Adipocyte (in vitro differentiated cells): ENCODE measurements around the gene MSMO1.

Source experiments
- DNase-seq: peaks from one replicate; pipeline ENCODE4 v3.0.0-alpha.2; 2015; ENCODE audit warnings: low read depth
- H3K27me3 ChIP-seq: replicated peaks from 2 replicates; pipeline ENCODE4 v1.7.0; 2013; ENCODE audit warnings: mild to moderate bottlenecking, low read length, moderate library complexity; ENCODE audit not compliant: control insufficient read depth, insufficient read depth
- H3K36me3 ChIP-seq: 2 replicates; pipeline ENCODE4 v1.7.0; 2013; ENCODE audit warnings: low read length, mild to moderate bottlenecking, moderate library complexity; ENCODE audit not compliant: control insufficient read depth, insufficient read depth, severe bottlenecking
- H3K4me1 ChIP-seq: 2 replicates; pipeline ENCODE4 v1.7.0; 2013; ENCODE audit warnings: mild to moderate bottlenecking, low read length, moderate library complexity; ENCODE audit not compliant: control insufficient read depth, insufficient read depth
- H3K4me3 ChIP-seq: 2 replicates; pipeline ENCODE4 v1.7.0; 2013; ENCODE audit warnings: mild to moderate bottlenecking, low read length, moderate library complexity
- H3K9ac ChIP-seq: 2 replicates; pipeline ENCODE4 v1.7.0; 2013; ENCODE audit warnings: mild to moderate bottlenecking, low read length, moderate library complexity
- H3K9me3 ChIP-seq: 2 replicates; pipeline ENCODE4 v1.7.0; 2013; ENCODE audit warnings: mild to moderate bottlenecking, low read length, moderate library complexity; ENCODE audit not compliant: control insufficient read depth

MSMO1 gene

DNA sequence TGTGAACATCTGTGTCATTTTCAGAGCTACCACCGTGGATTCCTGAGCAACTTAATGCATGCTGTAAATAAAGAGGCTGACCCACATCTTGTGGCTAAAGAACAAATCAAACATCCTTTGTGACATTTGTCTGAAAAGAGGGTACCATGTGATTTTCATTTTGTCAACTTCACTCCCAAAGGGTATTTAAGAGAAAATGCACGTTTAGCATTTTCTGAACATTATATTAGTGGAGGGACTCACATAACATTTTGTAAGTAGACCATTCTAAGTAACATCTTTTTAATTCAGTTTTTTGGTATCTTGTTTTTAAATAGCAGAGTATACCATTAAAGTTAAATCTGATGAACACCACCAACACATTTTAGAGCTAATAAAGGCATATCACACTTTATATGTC lies 34.3 kb downstream of the MSMO1 start:
- peaks cover 27% of the 10 kb centered on the region for H3K4me1 ChIP-seq
- H3K9ac ChIP-seq = no peak overlapping the region

DNA sequence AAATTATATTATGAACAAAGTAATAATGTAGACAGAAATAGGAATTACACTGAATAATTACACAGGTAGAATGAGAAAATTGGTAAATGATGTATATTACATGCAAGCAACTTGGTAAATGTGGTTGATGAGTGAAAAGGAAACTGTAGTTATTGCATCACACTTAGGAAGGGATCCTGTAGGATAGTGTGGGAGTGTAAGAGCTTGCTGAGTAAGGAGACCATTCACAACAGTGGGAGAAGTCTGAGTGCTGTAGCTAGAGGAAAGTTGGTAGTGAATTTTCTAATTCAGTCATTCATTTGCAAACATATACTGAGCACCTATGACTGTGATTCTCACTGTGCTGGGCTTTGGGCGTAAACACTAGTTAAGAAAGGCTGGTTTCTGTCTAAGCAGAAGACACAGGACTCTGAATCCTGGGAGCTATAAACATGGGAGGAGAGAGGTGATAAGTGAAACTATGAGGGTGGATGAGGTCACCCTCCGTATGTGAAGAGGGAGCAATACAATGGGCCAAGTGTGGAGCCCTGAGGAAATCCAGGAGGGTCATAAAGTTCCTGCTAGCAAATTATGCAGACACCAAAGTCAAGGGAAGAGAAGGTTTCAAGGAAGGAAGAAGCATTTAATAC lies 37.1 kb downstream of the MSMO1 start:
- Histone ChIP-seq H3K9me3 (no peaks in the 10 kb centered on the region), H3K27me3 (no peaks in the 10 kb centered on the region), H3K36me3 (no peaks in the 10 kb centered on the region), H3K4me1 (peaks cover 20% of the 10 kb centered on the region), H3K9ac (no peak overlapping the region), H3K4me3 (no peak overlapping the region)
- DNase-seq = no peak

More for the DNA sequence above, 34.3 kb downstream of the MSMO1 start:
- Histone ChIP-seq H3K27me3 (no peaks in the 10 kb centered on the region), H3K9me3 (no peaks in the 10 kb centered on the region), H3K36me3 (no peaks in the 10 kb centered on the region), H3K4me3 (no peak overlapping the region)
- no peak for DNase-seq

DNA sequence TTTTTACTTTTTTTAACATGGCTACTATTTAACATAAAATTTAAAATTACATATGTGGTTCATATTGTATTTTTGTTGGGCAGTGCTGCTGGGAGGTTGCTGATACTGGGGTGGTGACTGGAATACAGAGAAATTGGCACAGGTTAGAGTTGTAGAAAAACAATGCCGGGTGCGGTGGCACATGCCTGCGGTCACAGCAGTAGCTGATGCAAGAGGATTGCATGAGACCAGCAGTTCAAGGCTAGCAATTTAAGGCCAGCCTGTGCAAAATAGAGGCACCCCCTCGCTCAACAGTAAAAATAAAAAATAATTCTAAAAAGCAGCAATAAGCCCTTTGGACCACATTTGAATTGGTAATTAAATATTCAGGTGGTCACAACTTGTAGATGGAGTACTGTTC lies 39.6 kb downstream of the MSMO1 start:
- DNase-seq = no peak
- H3K4me3 ChIP-seq = no peak overlapping the region
- H3K27me3 ChIP-seq = no peaks in the 10 kb centered on the region
- H3K9me3 ChIP-seq = no peaks in the 10 kb centered on the region
- no peak overlapping the region for H3K9ac ChIP-seq
- peaks cover 5% of the 10 kb centered on the region for H3K4me1 ChIP-seq
- H3K36me3 ChIP-seq = no peaks in the 10 kb centered on the region

DNA sequence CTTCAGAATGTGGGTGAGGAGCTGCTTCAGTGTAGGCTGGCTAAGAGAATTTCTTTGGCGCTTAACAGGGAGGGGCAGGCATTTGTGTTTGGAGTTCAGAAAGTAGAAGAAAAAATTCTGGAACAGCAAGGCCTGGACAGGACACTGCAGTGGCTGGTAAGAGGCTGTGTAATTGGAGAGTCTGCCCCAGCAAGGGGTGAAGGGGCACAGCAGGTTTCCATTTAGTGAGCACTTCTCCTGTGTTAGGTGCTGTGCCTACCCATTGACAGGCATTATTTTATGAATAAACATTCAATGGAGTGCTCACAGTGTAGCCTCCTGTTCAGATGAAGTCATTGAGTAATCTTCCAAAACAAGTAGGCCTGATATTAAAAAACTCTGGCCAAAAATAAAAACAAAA lies 40.6 kb downstream of the MSMO1 start:
- Histone ChIP-seq H3K27me3 (no peaks in the 10 kb centered on the region), H3K36me3 (no peaks in the 10 kb centered on the region), H3K9ac (no peak overlapping the region), H3K9me3 (no peaks in the 10 kb centered on the region), H3K4me3 (no peak overlapping the region), H3K4me1 (peaks cover 5% of the 10 kb centered on the region)
- no peak for DNase-seq

DNA sequence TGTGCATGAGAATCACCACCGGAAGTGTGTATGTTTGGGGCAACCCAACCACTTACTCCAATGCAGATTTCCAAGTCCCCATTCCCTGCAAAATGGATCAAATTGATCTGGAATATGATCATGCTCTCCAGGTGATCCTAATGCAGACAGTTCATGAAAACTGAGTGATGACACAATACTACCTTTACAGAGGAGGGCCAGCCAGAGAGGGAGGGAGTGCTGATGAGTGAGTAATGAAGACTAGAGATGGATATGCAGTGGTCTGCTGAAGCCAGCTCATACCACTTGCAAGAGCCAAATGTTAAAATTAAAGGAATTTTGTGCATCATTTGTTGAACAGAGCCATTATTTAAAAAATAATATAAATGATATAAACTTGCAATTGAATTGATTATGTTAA lies 41.1 kb downstream of the MSMO1 start:
- Histone ChIP-seq H3K27me3 (no peaks in the 10 kb centered on the region), H3K9ac (no peak overlapping the region), H3K9me3 (no peaks in the 10 kb centered on the region), H3K36me3 (no peaks in the 10 kb centered on the region), H3K4me1 (peaks cover 5% of the 10 kb centered on the region), H3K4me3 (no peak overlapping the region)
- DNase-seq = no peak

DNA sequence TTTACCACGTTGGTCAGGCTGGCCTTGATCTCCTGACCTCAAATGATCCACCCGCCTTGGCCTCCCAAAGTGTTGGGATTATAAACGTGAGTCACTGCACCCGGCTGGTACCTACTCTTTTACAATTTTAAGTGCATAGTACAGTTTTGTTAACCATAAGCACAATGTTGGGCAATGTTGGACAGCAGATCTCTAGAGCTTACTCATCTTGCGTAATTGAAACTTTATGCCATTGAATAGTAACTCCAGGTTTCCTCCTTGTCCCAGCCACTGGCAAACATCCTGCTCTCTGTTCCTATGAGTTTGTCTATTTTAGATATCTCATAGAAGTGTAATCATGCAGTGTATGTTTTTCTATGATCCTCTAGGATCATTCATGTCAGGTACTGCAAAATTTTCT lies 42.1 kb downstream of the MSMO1 start:
- Histone ChIP-seq H3K4me3 (no peak overlapping the region), H3K9me3 (peaks cover 3% of the 10 kb centered on the region), H3K9ac (no peak overlapping the region), H3K4me1 (peaks cover 5% of the 10 kb centered on the region), H3K36me3 (no peaks in the 10 kb centered on the region), H3K27me3 (no peaks in the 10 kb centered on the region)
- DNase-seq = peak; percentile 72

DNA sequence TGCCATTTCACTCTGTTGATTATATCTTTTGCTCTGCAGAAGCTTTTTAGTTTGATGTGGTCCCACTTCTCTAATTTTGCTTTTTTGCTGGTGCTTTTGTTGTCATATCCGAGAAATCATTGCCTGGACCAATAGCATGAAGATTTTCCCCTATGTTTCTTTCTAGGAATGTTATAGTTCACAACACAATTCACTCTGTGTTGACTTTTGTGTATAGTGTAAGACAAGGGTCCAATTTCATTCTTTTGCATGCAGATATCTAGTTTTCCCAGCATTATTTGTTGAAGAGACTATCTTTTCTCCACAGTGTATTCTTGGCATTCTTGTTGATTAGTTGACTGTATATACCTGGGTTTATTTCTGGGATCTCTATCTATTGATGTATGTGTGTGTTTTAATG lies 43.1 kb downstream of the MSMO1 start:
- Histone ChIP-seq H3K9me3 (peaks cover 9% of the 10 kb centered on the region), H3K27me3 (peaks cover 2% of the 10 kb centered on the region), H3K4me1 (peaks cover 5% of the 10 kb centered on the region), H3K9ac (no peak overlapping the region), H3K36me3 (no peaks in the 10 kb centered on the region), H3K4me3 (no peak overlapping the region)
- DNase-seq = no peak

DNA sequence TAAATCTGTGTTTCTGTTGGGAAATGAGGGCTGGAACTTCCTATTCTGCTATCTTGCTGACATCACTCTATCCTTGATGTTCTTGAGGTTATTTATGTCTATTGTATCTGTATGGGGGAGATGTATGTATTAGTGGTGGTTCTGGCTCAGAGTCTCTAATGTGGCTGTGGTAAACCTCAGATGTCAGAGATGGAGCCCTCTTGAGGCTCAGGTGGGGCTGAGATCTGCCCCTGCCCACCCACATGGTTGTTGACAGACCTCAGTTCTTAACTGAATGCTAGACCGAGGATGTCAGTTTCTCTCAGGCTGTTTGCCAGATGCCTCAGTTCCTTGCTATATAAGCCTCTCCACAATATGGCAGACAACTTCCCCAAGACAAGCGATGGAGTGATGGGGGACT lies 48.0 kb downstream of the MSMO1 start:
- Histone ChIP-seq H3K27me3 (peaks cover 2% of the 10 kb centered on the region), H3K9ac (no peak overlapping the region), H3K4me3 (no peak overlapping the region), H3K36me3 (no peaks in the 10 kb centered on the region), H3K9me3 (peaks cover 9% of the 10 kb centered on the region), H3K4me1 (peaks cover 18% of the 10 kb centered on the region)
- DNase-seq = no peak

DNA sequence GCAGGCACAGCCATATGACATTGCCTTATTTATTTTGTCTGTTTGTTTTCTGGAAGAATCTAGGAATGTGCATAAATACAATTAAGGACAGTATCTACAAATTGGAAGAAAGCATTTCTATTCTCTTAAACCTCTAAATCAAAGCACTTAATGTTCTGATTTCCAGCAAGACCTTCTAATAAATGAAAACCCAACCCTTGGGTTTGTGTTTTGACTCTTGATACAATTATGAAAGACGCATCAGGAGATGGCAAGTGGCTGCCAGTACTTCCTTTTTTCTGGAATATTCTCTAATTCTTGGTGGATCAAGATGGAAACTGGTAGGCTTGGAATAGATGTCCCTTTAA lies 50.9 kb downstream of the MSMO1 start:
- peaks cover 9% of the 10 kb centered on the region for H3K9me3 ChIP-seq
- H3K36me3 ChIP-seq = no peaks in the 10 kb centered on the region
- peak overlapping the region; percentile 85 for H3K9ac ChIP-seq
- H3K4me3 ChIP-seq = peak overlapping the region; percentile 87
- peaks cover 2% of the 10 kb centered on the region for H3K27me3 ChIP-seq
- peaks cover 24% of the 10 kb centered on the region for H3K4me1 ChIP-seq
- DNase-seq = no peak

DNA sequence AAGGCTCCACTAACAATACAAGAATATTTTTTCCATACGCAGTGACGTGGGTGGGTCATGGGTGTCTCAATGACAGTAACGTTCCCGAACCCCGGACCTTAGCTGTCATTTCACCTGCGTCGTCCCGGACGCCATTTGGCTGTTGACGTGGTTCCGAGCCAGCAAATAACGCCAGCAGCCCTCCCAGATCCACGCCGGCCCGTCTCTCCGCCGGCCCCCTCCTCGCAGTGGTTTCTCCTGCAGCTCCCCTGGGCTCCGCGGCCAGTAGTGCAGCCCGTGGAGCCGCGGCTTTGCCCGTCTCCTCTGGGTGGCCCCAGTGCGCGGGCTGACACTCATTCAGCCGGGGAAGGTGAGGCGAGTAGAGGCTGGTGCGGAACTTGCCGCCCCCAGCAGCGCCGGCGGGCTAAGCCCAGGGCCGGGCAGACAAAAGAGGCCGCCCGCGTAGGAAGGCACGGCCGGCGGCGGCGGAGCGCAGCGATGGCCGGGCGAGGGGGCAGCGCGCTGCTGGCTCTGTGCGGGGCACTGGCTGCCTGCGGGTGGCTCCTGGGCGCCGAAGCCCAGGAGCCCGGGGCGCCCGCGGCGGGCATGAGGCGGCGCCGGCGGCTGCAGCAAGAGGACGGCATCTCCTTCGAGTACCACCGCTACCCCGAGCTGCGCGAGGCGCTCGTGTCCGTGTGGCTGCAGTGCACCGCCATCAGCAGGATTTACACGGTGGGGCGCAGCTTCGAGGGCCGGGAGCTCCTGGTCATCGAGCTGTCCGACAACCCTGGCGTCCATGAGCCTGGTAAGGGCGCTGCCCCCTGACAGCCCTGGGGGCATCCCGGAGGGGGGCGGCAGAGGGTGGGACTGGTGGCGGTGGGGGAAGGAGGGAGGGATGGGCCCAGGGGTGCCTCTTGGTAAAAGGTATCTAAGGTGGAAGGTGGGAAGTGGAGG lies 51.5 kb downstream of the MSMO1 start, which contains the start of gene CPE:
Gene CPE (plus strand): TSS at position 264 of the 933 bp plus-strand sequence. CDS start 214 bp downstream, at position 478.
- H3K4me1 ChIP-seq = peaks cover 30% of the 10 kb centered on the region
- H3K36me3 ChIP-seq = no peaks in the 10 kb centered on the region
- peaks cover 2% of the 10 kb centered on the region for H3K27me3 ChIP-seq
- peak within 1 kb of the TSS; percentile 85 for H3K9ac ChIP-seq
- peaks cover 9% of the 10 kb centered on the region for H3K9me3 ChIP-seq
- peak; percentile 94 for DNase-seq
- peak within 1 kb of the TSS; percentile 87 for H3K4me3 ChIP-seq

DNA sequence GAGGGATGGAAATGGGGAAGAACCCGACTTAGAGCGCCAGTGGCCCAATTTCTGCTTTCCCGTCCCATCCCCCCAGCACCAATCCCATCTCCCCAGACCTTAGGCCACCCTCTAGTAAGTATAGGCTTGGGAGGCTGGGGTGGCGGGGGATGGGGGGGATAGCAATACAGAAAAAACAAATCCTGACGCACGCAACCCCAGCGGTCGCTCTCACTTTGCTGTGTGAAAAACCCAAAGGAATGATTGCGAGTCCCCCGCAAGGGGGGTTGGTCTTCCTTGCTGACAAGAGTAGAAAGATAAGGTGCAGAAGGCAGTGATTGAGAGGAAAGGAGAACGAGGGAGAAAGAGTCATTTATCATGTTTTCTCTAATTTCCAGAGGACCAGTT lies 52.2 kb downstream of the MSMO1 start:
- Histone ChIP-seq H3K9ac (peak overlapping the region; percentile 41), H3K36me3 (no peaks in the 10 kb centered on the region), H3K4me3 (peak overlapping the region; percentile 87), H3K4me1 (peaks cover 37% of the 10 kb centered on the region), H3K9me3 (peaks cover 5% of the 10 kb centered on the region), H3K27me3 (peaks cover 2% of the 10 kb centered on the region)
- DNase-seq = peak; percentile 34
